Measurements from ENCODE around the gene DAP.
A peak's percentile ranks its signal among the peaks of the same experiment; 100 is the strongest.
"Not testable (repeated sequence)": the region's sequence is repeated elsewhere in the genome, so short reads cannot be mapped to it uniquely, and the experiment has no call there.

The DAP gene

GRCh38 chr5:10638723-10639122, 122.3 kb downstream of the DAP start:
- not testable (repeated sequence) for DNase-seq; H3K27ac ChIP-seq (ENCODE audit: low read depth, low read length); H3K27me3 ChIP-seq (ENCODE audit: insufficient read depth, low read length); H3K14ac ChIP-seq (ENCODE audit: low read length); H2BK5ac ChIP-seq (ENCODE audit: low read depth, low read length, poor library complexity); H3K4ac ChIP-seq (ENCODE audit: low read depth, low read length); H4K91ac ChIP-seq (ENCODE audit: low read depth, low read length); H2AFZ ChIP-seq (ENCODE audit: insufficient read depth, low read length, poor library complexity); H2BK120ac ChIP-seq (ENCODE audit: insufficient read depth, low read length, poor library complexity); H3K4me2 ChIP-seq (ENCODE audit: low read length); H3K18ac ChIP-seq (ENCODE audit: low read length); H4K12ac ChIP-seq (ENCODE audit: low read depth, low read length); H2AK5ac ChIP-seq (ENCODE audit: low read length); H3K79me2 ChIP-seq (ENCODE audit: control insufficient read depth, insufficient read depth, low read length, poor library complexity); H3K9me3 ChIP-seq (ENCODE audit: insufficient read depth, low read depth, low read length); H3K36me3 ChIP-seq (ENCODE audit: control insufficient read depth in 1 of 2, insufficient read depth in 2 of 2, low read length in 2 of 2); H3K79me1 ChIP-seq (ENCODE audit: low read length); H4K8ac ChIP-seq (ENCODE audit: low read depth, low read length); H3K9ac ChIP-seq (ENCODE audit: low read length); H2BK12ac ChIP-seq (ENCODE audit: low read length); H3K4me1 ChIP-seq (ENCODE audit: control insufficient read depth in 1 of 2, insufficient read depth in 2 of 2, low read length in 2 of 2)
- Histone ChIP-seq H3K4me3 (ENCODE audit: low read depth, low read length) (peak overlapping the region; percentile 3), H3K23ac (ENCODE audit: low read length) (peak overlapping the region; percentile 4)
- 100% methylated on average over 2 of the region's 48 CpGs for WGBS (ENCODE audit: extremely low coverage, insufficient coverage, insufficient read length)

- H4K8ac ChIP-seq (ENCODE audit: low read depth, low read length): no peak overlapping the region
- H3K27me3 ChIP-seq (ENCODE audit: insufficient read depth, low read length): no peaks in the 10 kb centered on the region
- no peak overlapping the region for H3K4me3 ChIP-seq (ENCODE audit: low read depth, low read length)
- H3K14ac ChIP-seq (ENCODE audit: low read length): no peak overlapping the region
- no peak overlapping the region for H3K4ac ChIP-seq (ENCODE audit: low read depth, low read length)
- no peak overlapping the region for H2AFZ ChIP-seq (ENCODE audit: insufficient read depth, low read length, poor library complexity)
- H3K4me1 ChIP-seq (ENCODE audit: control insufficient read depth in 1 of 2, insufficient read depth in 2 of 2, low read length in 2 of 2): no peaks in the 10 kb centered on the region
- no peak overlapping the region for H3K27ac ChIP-seq (ENCODE audit: low read depth, low read length)
- H3K36me3 ChIP-seq (ENCODE audit: control insufficient read depth in 1 of 2, insufficient read depth in 2 of 2, low read length in 2 of 2): peaks cover 5% of the 10 kb centered on the region in 2 experiments
- no peak overlapping the region for H2BK5ac ChIP-seq (ENCODE audit: low read depth, low read length, poor library complexity)
- no peak overlapping the region for H3K9ac ChIP-seq (ENCODE audit: low read length)
- H3K23ac ChIP-seq (ENCODE audit: low read length): no peak overlapping the region
- no peak overlapping the region for H4K91ac ChIP-seq (ENCODE audit: low read depth, low read length)
- H3K79me1 ChIP-seq (ENCODE audit: low read length): no peaks in the 10 kb centered on the region
- H2BK120ac ChIP-seq (ENCODE audit: insufficient read depth, low read length, poor library complexity): no peak overlapping the region
- DNase-seq: no peak
- no peaks in the 10 kb centered on the region for H3K79me2 ChIP-seq (ENCODE audit: control insufficient read depth, insufficient read depth, low read length, poor library complexity)
- H3K4me2 ChIP-seq (ENCODE audit: low read length): no peak overlapping the region
- no peak overlapping the region for H2BK12ac ChIP-seq (ENCODE audit: low read length)
- H2AK5ac ChIP-seq (ENCODE audit: low read length): no peak overlapping the region
- peaks cover 3% of the 10 kb centered on the region for H3K9me3 ChIP-seq (ENCODE audit: insufficient read depth, low read depth, low read length)
- no CpG with 5 or more reads among the region's 10 CpGs for WGBS (ENCODE audit: extremely low coverage, insufficient coverage, insufficient read length)
- H4K12ac ChIP-seq (ENCODE audit: low read depth, low read length): no peak overlapping the region
- H3K18ac ChIP-seq (ENCODE audit: low read length): no peak overlapping the region
Observed at GRCh38 chr5:10637944-10638343, 123.1 kb downstream of the DAP start.

GRCh38 chr5:10636363-10637142, 124.5 kb downstream of the DAP start:
- H2BK5ac ChIP-seq (ENCODE audit: low read depth, low read length, poor library complexity): no peak overlapping the region
- no peak overlapping the region for H3K9ac ChIP-seq (ENCODE audit: low read length)
- H4K91ac ChIP-seq (ENCODE audit: low read depth, low read length): no peak overlapping the region
- peaks cover 5% of the 10 kb centered on the region in 2 experiments for H3K36me3 ChIP-seq (ENCODE audit: control insufficient read depth in 1 of 2, insufficient read depth in 2 of 2, low read length in 2 of 2)
- H3K9me3 ChIP-seq (ENCODE audit: insufficient read depth, low read depth, low read length): peaks cover 3% of the 10 kb centered on the region
- no peak overlapping the region for H2AK5ac ChIP-seq (ENCODE audit: low read length)
- DNase-seq: no peak
- no peaks in the 10 kb centered on the region for H3K27me3 ChIP-seq (ENCODE audit: insufficient read depth, low read length)
- H3K4me1 ChIP-seq (ENCODE audit: control insufficient read depth in 1 of 2, insufficient read depth in 2 of 2, low read length in 2 of 2): peaks cover 0 to 3% of the 10 kb centered on the region in 2 experiments
- no peak overlapping the region for H2BK12ac ChIP-seq (ENCODE audit: low read length)
- no peak overlapping the region for H3K4ac ChIP-seq (ENCODE audit: low read depth, low read length)
- no peak overlapping the region for H2AFZ ChIP-seq (ENCODE audit: insufficient read depth, low read length, poor library complexity)
- no peak overlapping the region for H3K18ac ChIP-seq (ENCODE audit: low read length)
- no peak overlapping the region for H3K14ac ChIP-seq (ENCODE audit: low read length)
- no peak overlapping the region for H3K4me3 ChIP-seq (ENCODE audit: low read depth, low read length)
- no peak overlapping the region for H4K12ac ChIP-seq (ENCODE audit: low read depth, low read length)
- H4K8ac ChIP-seq (ENCODE audit: low read depth, low read length): no peak overlapping the region
- no peak overlapping the region for H2BK120ac ChIP-seq (ENCODE audit: insufficient read depth, low read length, poor library complexity)
- WGBS (ENCODE audit: extremely low coverage, insufficient coverage, insufficient read length): no CpG with 5 or more reads among the region's 15 CpGs
- H3K79me1 ChIP-seq (ENCODE audit: low read length): no peaks in the 10 kb centered on the region
- no peak overlapping the region for H3K23ac ChIP-seq (ENCODE audit: low read length)
- no peak overlapping the region for H3K27ac ChIP-seq (ENCODE audit: low read depth, low read length)
- H3K4me2 ChIP-seq (ENCODE audit: low read length): no peak overlapping the region
- no peaks in the 10 kb centered on the region for H3K79me2 ChIP-seq (ENCODE audit: control insufficient read depth, insufficient read depth, low read length, poor library complexity)

GRCh38 chr5:10635867-10636350, 125.1 kb downstream of the DAP start:
- no peak overlapping the region for H4K12ac ChIP-seq (ENCODE audit: low read depth, low read length)
- no peaks in the 10 kb centered on the region for H3K79me1 ChIP-seq (ENCODE audit: low read length)
- H4K8ac ChIP-seq (ENCODE audit: low read depth, low read length): no peak overlapping the region
- no peak overlapping the region for H3K9ac ChIP-seq (ENCODE audit: low read length)
- H3K14ac ChIP-seq (ENCODE audit: low read length): no peak overlapping the region
- no peak overlapping the region for H3K18ac ChIP-seq (ENCODE audit: low read length)
- no peak for DNase-seq
- no peak overlapping the region for H2AK5ac ChIP-seq (ENCODE audit: low read length)
- H2BK120ac ChIP-seq (ENCODE audit: insufficient read depth, low read length, poor library complexity): no peak overlapping the region
- H3K23ac ChIP-seq (ENCODE audit: low read length): no peak overlapping the region
- WGBS (ENCODE audit: extremely low coverage, insufficient coverage, insufficient read length): no CpG with 5 or more reads among the region's 11 CpGs
- H3K9me3 ChIP-seq (ENCODE audit: insufficient read depth, low read depth, low read length): peaks cover 3% of the 10 kb centered on the region
- no peaks in the 10 kb centered on the region for H3K79me2 ChIP-seq (ENCODE audit: control insufficient read depth, insufficient read depth, low read length, poor library complexity)
- H3K4me2 ChIP-seq (ENCODE audit: low read length): no peak overlapping the region
- H3K4ac ChIP-seq (ENCODE audit: low read depth, low read length): no peak overlapping the region
- H3K4me1 ChIP-seq (ENCODE audit: control insufficient read depth in 1 of 2, insufficient read depth in 2 of 2, low read length in 2 of 2): peaks cover 0 to 3% of the 10 kb centered on the region in 2 experiments
- H4K91ac ChIP-seq (ENCODE audit: low read depth, low read length): no peak overlapping the region
- no peak overlapping the region for H3K4me3 ChIP-seq (ENCODE audit: low read depth, low read length)
- H3K27me3 ChIP-seq (ENCODE audit: insufficient read depth, low read length): no peaks in the 10 kb centered on the region
- no peak overlapping the region for H3K27ac ChIP-seq (ENCODE audit: low read depth, low read length)
- no peak overlapping the region for H2BK12ac ChIP-seq (ENCODE audit: low read length)
- no peak overlapping the region for H2AFZ ChIP-seq (ENCODE audit: insufficient read depth, low read length, poor library complexity)
- H2BK5ac ChIP-seq (ENCODE audit: low read depth, low read length, poor library complexity): no peak overlapping the region
- H3K36me3 ChIP-seq (ENCODE audit: control insufficient read depth in 1 of 2, insufficient read depth in 2 of 2, low read length in 2 of 2): peaks cover 5% of the 10 kb centered on the region in 2 experiments

Data from trophoblast cell (in vitro differentiated cells and primary cell).